Kidney (tissue), 14 donors: ENCODE measurements around the gene PEX14. TPM values are rescaled to one million over a fixed set of nuclear protein-coding genes. Genes with fewer than 3 reads are reported as not detected.

Experiments
- DNase-seq, 5 donors: peaks; one replicate each; pipeline ENCODE4 v3.0.0-alpha.2; 2013 to 2020
- FAIRE-seq: peaks from 2 replicates; lab custom pipeline; 2012; peaks lifted over from hg19 to GRCh38; lab: Jason Lieb, UNC
- H3K27ac ChIP-seq, 2 donors: one replicate each; pipeline ENCODE4 v1.7.0; 2013; ENCODE audit warnings: low read depth in 2 of 2, low read length in 2 of 2, inconsistent platforms in 1 of 2
- H3K27me3 ChIP-seq: one replicate; pipeline ENCODE4 v1.7.1; 2013; ENCODE audit warnings: low read length, inconsistent platforms; ENCODE audit not compliant: control insufficient read depth, insufficient read depth
- H3K36me3 ChIP-seq, 3 donors: one replicate each; pipeline versions ENCODE4 v1.7.0 to v1.7.1; 2013; ENCODE audit warnings: low read length in 3 of 3, control low read depth in 1 of 3, inconsistent platforms in 1 of 3; ENCODE audit not compliant: insufficient read depth in 3 of 3, control insufficient read depth in 2 of 3
- H3K4me1 ChIP-seq, 3 donors: one replicate each; pipeline versions ENCODE4 v1.7.0 to v1.7.1; 2013; ENCODE audit warnings: low read length in 3 of 3, inconsistent platforms in 1 of 3, low read depth in 1 of 3; ENCODE audit not compliant: control insufficient read depth in 2 of 3, insufficient read depth in 2 of 3
- H3K4me3 ChIP-seq, 3 donors: one replicate each; pipeline versions ENCODE4 v1.7.0 to v1.8.1; 2013; ENCODE audit warnings: low read length in 3 of 3, control low read depth in 1 of 3, inconsistent platforms in 1 of 3
- H3K9ac ChIP-seq, 3 donors: one replicate each; pipeline versions ENCODE4 v1.7.0 to v1.7.1; 2013; ENCODE audit warnings: low read length in 3 of 3, control low read depth in 1 of 3, inconsistent platforms in 1 of 3
- H3K9me3 ChIP-seq, 3 donors: one replicate each; pipeline versions ENCODE4 v1.7.0 to v1.7.1; 2013; ENCODE audit warnings: low read length in 3 of 3, control low read depth in 1 of 3, inconsistent platforms in 1 of 3; ENCODE audit not compliant: control insufficient read depth in 2 of 3, insufficient read depth in 1 of 3
- intact Hi-C: fragments of 100-400 bp; cut with DNase I; formaldehyde crosslinking; loops from one replicate; pipeline ENCODE4 v1.11.1; 2022
- polyA plus RNA-seq: library from polyadenylated mRNA; stranded (reverse); fragments of 350-450 nt; fragmentation: Illumina TruSeq; extraction: RNeasy Lipid Tissue Mini Kit (QIAGEN cat#74804); gene quantifications from one replicate; pipeline ENCODE4 v1.2.3, GENCODE V29; 2014; ENCODE audit warnings: low read depth, low replicate concordance; ENCODE audit not compliant: insufficient read depth
- total RNA-seq: library from RNA; stranded (reverse); fragmentation: NEBNext Ultra II Directional; extraction: Animal tissue kit (Norgen Biotek cat#: 25700); gene quantifications from one replicate; pipeline ENCODE4 v1.2.1, GENCODE V29; 2021
- TF ChIP-seq, protein P1 (sequence below): IDR thresholded peaks from 3 replicates; pipeline ENCODE4 v1.5.1; 2012; ENCODE audit warnings: mild to moderate bottlenecking, moderate library complexity, borderline replicate concordance; ENCODE audit not compliant: insufficient read depth; ENCODE audit errors: extremely low read depth
- donor health status: control.
- donor health status: control.
- donor health status: control.
- donor health status: control.
- donor health status: control.
- donor health status: DM: yes; HTN: yes; CAD: no.
- donor health status: Normal renal cell carcinoma (clear cell type).

The PEX14 gene
- total and polyA plus RNA-seq, 2 donors from 2014 or later: 22.8 to 25.8 TPM

DNA sequence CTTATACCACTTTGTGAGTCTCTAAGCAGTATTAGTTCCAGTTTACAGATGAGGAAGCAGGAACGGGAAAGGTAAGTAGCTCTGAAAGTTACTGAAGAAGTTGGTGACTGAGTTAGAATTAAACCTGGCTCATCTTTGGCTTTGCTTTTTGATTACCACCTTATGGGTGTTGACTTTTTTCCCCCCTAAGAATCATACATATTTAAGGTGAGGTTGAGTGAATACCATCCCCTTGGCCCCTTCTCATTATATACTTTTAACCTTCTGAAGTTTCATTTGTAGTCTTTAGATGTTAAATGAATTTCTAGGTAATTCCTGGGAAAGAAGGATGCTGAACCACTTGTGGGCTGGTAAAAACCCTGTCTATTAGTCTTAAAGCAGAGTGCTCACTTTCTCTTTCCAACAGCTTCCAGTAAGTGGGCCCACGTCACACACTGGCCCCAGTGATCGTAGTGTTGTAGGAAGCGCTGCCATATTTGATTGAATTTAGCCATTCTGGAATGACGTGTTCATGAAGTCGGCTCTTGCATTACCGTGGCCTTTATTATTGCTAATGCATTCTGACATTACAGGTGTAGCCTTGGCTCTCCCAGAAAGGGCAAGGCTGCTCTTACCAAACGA is 46.9 kb downstream of the PEX14 start:
- H3K9me3 ChIP-seq: no peaks in the 10 kb centered on the region
- H3K27me3 ChIP-seq: no peaks in the 10 kb centered on the region
- DNase-seq: no peak
- H3K27ac ChIP-seq: no peak overlapping the region
- H3K4me3 ChIP-seq: no peak overlapping the region
- FAIRE-seq: no peak
- TF ChIP-seq, protein P1, sequence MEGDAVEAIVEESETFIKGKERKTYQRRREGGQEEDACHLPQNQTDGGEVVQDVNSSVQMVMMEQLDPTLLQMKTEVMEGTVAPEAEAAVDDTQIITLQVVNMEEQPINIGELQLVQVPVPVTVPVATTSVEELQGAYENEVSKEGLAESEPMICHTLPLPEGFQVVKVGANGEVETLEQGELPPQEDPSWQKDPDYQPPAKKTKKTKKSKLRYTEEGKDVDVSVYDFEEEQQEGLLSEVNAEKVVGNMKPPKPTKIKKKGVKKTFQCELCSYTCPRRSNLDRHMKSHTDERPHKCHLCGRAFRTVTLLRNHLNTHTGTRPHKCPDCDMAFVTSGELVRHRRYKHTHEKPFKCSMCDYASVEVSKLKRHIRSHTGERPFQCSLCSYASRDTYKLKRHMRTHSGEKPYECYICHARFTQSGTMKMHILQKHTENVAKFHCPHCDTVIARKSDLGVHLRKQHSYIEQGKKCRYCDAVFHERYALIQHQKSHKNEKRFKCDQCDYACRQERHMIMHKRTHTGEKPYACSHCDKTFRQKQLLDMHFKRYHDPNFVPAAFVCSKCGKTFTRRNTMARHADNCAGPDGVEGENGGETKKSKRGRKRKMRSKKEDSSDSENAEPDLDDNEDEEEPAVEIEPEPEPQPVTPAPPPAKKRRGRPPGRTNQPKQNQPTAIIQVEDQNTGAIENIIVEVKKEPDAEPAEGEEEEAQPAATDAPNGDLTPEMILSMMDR: no peak
- intact Hi-C loops: no loop called here
- H3K9ac ChIP-seq: no peak overlapping the region
- peaks cover 0 to 11% (median 6%) of the 10 kb centered on the region in 3 donors for H3K4me1 ChIP-seq
- no peaks in the 10 kb centered on the region for H3K36me3 ChIP-seq

DNA sequence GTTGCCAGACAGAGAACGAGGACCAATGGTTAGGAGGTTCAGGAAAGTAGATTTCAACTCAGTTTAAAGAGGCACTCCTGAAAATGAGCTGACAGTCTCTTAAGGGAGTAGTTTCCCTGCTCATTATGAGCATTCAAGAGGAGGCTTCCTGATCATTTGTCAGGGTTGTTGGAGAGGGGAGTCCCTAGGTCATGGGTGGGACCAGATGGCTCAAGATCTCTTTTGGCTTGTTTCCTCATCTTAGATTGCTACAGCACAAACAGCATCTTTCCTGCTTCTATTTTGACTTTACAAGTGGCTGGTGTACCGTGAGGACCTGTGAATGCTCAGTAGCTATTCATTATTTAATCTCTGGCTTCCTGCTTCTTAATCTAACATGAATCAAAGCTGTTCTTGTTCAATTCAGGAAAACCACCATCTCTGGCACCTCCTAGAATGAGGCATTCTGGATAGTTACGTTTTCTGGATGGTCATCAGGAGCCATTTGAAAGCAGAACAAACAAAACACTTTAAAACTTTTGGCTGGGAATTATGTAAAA is 47.6 kb downstream of the PEX14 start:
- no peak overlapping the region for H3K27ac ChIP-seq
- no peaks in the 10 kb centered on the region for H3K27me3 ChIP-seq
- no peak overlapping the region for H3K9ac ChIP-seq
- no peaks in the 10 kb centered on the region for H3K36me3 ChIP-seq
- no peak for DNase-seq
- H3K9me3 ChIP-seq: no peaks in the 10 kb centered on the region
- TF ChIP-seq, protein P1: no peak
- H3K4me1 ChIP-seq: peaks cover 0 to 6% (median 0%) of the 10 kb centered on the region in 3 donors
- FAIRE-seq: no peak
- H3K4me3 ChIP-seq: no peak overlapping the region
- intact Hi-C loops: no loop called here

GRCh38 chr1:10525208-10525607 is 50.5 kb downstream of the PEX14 start:
- DNase-seq (no peak), FAIRE-seq (no peak)
- H3K4me1 ChIP-seq: peaks cover 6 to 12% (median 12%) of the 10 kb centered on the region in 3 donors
- TF ChIP-seq, protein P1: no peak
- no peak overlapping the region for H3K27ac ChIP-seq
- H3K9ac ChIP-seq: no peak overlapping the region
- H3K4me3 ChIP-seq: no peak overlapping the region
- no peaks in the 10 kb centered on the region for H3K27me3 ChIP-seq
- intact Hi-C loops: no loop called here
- H3K9me3 ChIP-seq: no peaks in the 10 kb centered on the region
- no peaks in the 10 kb centered on the region for H3K36me3 ChIP-seq
